Measurements from ENCODE around the gene TSTD1.

The TSTD1 gene

DNA sequence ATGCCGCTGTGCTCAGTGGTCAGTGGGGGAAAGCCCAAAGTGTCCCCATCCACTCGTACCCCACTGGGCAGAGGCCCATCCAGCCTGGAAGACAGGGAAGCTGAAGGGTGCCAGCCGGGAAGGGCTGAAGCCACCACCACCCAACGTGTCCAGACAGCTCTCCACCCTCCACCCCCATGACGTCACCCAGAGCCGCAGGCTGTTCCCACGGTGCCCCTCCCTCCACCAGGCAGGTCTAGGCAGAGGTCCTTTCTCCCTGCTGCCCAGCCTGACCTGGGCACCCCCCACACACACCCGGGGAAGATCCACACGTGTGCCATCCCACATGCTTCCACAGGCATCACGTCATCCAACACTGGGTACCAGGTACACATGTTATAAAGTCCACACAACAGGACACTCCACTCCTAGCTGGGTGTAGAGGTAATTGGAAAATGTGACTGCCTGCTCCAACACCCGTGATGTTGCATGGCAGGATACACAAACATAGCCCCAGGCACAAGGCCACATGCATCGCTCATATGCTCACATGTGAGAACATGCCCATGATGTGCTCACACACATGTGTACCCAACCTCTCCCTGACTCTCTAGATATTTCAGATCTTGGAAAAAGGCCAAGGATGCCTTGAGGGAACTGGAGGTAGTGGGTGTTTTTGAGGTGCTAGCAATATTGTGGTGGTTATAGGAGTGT lies 36.1 kb upstream of the TSTD1 start:
- TF ChIP-seq CTCF (conservative IDR thresholded peaks at IDR 0.05; ENCODE audit: low read depth, low read length): no peak
- no peak for DNase-seq (ENCODE audit: low read depth)
- H3K4me3 ChIP-seq (ENCODE audit: low read length): no peak overlapping the region

DNA sequence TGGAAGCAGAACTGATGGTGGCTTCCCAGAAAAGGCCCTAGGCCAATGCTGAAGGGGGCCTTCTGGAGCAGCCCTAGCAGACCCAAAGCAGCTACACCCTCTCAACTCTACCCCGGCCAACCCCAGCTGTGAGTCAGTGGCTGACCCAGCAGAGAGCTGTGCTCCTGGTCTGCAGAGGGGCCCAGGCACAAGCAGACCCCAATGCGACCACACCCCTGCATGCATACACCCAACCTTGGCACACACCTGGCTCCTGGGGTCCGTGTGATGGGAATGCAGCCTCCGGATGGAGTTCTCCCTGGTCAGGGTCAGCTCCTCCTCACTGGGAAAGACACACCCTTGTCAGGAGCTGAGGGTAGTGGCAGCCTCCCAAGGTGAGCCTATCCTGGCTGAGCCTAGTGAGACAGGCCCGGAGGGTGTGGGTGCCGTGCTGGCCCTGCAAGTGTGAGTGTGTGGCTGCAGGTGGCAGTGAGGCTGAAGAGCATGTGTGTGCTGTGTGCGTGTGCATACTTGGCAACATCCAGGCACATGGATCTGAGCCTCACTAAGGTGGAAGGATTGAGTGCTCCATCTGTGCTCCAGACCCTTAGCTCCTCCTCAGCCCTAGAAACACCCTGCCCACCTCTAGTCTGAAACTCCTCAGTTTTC lies 34.8 kb upstream of the TSTD1 start:
- H3K4me3 ChIP-seq (ENCODE audit: low read length): no peak overlapping the region
- no peak for TF ChIP-seq CTCF (conservative IDR thresholded peaks at IDR 0.05; ENCODE audit: low read depth, low read length)
- DNase-seq (ENCODE audit: low read depth): no peak

- no peak for DNase-seq (ENCODE audit: low read depth)
- no peak overlapping the region for H3K4me3 ChIP-seq (ENCODE audit: low read length)
- TF ChIP-seq CTCF (conservative IDR thresholded peaks at IDR 0.05; ENCODE audit: low read depth, low read length): no peak
These were observed 34.1 kb upstream of the TSTD1 start for GRCh38 chr1:161072751-161073449.

DNA sequence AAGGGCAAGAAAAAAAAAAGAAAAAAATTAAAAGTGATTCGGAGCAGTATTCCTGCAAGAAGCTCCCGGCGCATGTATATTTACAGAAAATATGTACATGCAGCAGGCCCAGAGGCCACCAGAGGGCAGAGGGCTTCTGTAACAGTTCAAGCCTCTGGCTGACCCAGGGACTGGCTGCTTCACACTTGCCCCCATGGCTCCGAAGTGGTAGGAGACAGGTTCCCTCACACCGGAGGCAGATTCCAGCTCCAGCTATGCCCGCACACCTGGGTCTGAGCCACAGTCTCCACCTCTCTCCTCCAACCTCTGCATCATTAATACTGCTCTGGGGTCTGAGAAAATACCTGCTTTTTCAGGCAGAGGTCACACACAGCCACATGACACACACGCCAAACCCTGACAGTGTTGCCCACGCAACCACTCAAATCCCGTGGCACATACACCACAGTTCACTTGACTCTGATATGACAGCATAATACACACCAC lies 33.2 kb upstream of the TSTD1 start:
- no peak overlapping the region for H3K4me3 ChIP-seq (ENCODE audit: low read length)
- TF ChIP-seq CTCF (conservative IDR thresholded peaks at IDR 0.05; ENCODE audit: low read depth, low read length): peak; percentile 71
- no peak for DNase-seq (ENCODE audit: low read depth)

GRCh38 chr1:161070761-161071160 lies 32.0 kb upstream of the TSTD1 start:
- DNase-seq (ENCODE audit: low read depth): no peak
- no peak for TF ChIP-seq CTCF (conservative IDR thresholded peaks at IDR 0.05; ENCODE audit: low read depth, low read length)
- no peak overlapping the region for H3K4me3 ChIP-seq (ENCODE audit: low read length)

DNA sequence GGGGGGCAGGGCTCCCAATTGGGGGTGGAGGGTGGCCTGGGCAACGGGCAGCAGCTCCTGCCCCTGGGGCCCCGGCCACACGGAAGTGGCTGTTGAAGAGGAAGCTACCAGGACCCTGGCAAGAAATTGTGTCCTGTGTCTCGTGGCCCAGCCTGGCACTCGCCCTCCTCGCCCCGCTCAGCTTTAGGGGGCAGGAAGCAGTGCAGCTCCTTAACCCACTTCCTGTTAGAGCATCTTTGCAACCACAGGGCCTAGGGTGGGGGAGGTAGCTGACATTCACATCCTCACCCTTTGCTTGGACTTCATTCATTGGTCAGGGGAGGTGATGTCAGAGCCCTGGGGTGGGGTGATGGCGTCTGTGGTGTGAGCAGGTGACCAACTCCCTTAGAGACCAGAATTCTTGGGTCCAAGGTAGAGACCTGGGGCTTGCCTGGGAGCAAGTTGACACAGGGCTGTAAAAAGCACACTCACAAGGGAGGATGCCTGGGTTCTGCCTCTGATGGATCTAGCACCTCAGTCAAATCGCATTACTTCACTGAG lies 31.0 kb upstream of the TSTD1 start, which contains the start of gene ARHGAP30:
TSS of gene ARHGAP30 (minus strand) at position 161 of the 540 bp plus-strand sequence. CDS start 267 bp downstream, outside the sequence.
- TF ChIP-seq CTCF (conservative IDR thresholded peaks at IDR 0.05; ENCODE audit: low read depth, low read length): no peak
- H3K4me3 ChIP-seq (ENCODE audit: low read length): no peak within 1 kb of the TSS
- no peak for DNase-seq (ENCODE audit: low read depth)
